Thyroid gland (tissue), 4 donors: ENCODE measurements around the gene MTCL1.

Experiments
- CTCF ChIP-seq, 6 experiments: fragments of 200-600 bp in 3 of 6; fragments of 450-650 bp in 3 of 6; sonication (generic) in 3 of 6; IDR thresholded peaks; one replicate each; pipeline ENCODE4 v1.5.1; 2016 to 2019; ENCODE audit warnings: antibody characterized with exemption in 6 of 6, mild to moderate bottlenecking in 2 of 6, inconsistent platforms in 1 of 6, moderate library complexity in 1 of 6
- POLR2A ChIP-seq, 2 donors: fragments of 450-650 bp; IDR thresholded peaks; one replicate each; pipeline ENCODE4 v1.6.1; 2017; ENCODE audit warnings: antibody characterized with exemption in 2 of 2, mild to moderate bottlenecking in 2 of 2, moderate library complexity in 1 of 2

- TF ChIP-seq POLR2A (IDR thresholded peaks at IDR 0.05) (no peak), CTCF (IDR thresholded peaks at IDR 0.05) (no peak)
These were observed 151.5 kb downstream of the MTCL1 start for GRCh38 chr18:8856769-8857393.
